ENCODE data around the gene ARHGDIA.
A peak's percentile ranks its signal among the peaks of the same experiment; 100 is the strongest.

The ARHGDIA gene

DNA sequence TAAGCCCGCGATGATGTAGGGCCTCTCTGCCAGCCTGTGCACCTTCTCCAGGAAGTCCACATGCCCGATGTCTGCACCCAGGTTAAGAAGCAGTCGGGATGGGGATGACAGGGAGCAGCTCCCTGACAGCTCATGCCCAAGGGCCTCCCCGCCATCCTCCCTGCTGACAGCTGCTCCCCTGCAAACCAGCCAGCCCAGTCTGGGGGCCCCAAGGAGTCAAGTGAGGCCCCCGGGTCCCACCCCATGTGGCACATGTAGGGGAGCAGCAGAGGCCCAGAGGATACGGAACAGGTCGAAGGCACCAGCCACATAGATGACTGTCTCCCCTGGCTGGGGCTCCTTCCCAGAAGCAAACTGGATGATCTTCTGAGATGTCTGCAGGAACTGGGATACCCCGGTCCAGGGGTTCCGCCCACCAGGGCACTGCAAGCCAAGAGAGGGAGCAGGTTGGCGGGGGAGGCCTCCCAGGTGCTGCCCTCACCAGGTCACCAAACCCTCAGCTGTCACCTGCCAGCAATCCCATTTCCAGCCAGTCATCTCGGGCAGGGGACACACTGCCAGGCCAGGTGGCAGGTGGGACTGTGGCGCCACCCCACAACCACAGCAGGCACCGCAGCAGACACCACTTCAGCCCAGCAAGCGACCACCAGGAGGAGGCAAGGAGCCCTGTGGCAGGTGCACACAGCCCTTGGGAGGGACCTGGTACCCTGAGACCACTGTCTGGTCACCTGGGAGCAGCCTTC is 35.5 kb upstream of the ARHGDIA start:
- Histone ChIP-seq H3K27me3 (ENCODE audit: control insufficient read depth, insufficient read depth, low read length, poor library complexity, severe bottlenecking) (peaks cover 33% of the 10 kb centered on the region), H3K27ac (ENCODE audit: insufficient read depth, low read depth, low read length, poor library complexity, severe bottlenecking) (no peak overlapping the region), H3K4me3 (ENCODE audit: insufficient read depth, low read depth, low read length) (no peak overlapping the region), H3K4me1 (ENCODE audit: control insufficient read depth, insufficient read depth, low read length) (peaks cover 7% of the 10 kb centered on the region), H3K9me3 (ENCODE audit: control insufficient read depth, low read length) (no peaks in the 10 kb centered on the region), H3K36me3 (ENCODE audit: control insufficient read depth, insufficient read depth, low read length) (no peaks in the 10 kb centered on the region)
- WGBS, 2 experiments, result 92% methylated on average over 15 of the region's 15 CpGs

DNA sequence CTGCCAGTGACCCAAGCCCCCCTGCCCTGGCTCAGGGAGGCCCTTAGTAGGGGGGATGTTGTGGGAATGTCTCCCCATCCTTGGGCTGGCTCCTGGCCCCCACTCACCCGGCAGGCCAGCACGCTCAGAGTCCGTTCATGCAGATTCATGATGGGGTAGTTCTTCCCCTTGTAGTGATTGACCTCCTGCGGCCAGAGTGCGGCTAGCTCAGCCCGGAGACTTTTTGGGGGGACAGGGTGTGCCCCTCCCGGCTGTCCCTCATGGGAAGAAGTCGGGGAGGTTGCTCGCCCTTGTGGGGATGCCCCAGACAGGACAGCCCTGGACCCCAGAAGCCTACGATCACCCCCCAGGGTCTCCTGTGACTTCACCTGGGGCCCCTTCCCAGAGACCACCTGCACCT is 34.9 kb upstream of the ARHGDIA start:
- H3K9me3 ChIP-seq (ENCODE audit: control insufficient read depth, low read length), result no peaks in the 10 kb centered on the region
- WGBS, 2 experiments, result 94% methylated on average over 10 of the region's 10 CpGs
- H3K27ac ChIP-seq (ENCODE audit: insufficient read depth, low read depth, low read length, poor library complexity, severe bottlenecking), result no peak overlapping the region
- peaks cover 39% of the 10 kb centered on the region for H3K27me3 ChIP-seq (ENCODE audit: control insufficient read depth, insufficient read depth, low read length, poor library complexity, severe bottlenecking)
- H3K4me3 ChIP-seq (ENCODE audit: insufficient read depth, low read depth, low read length), result no peak overlapping the region
- H3K36me3 ChIP-seq (ENCODE audit: control insufficient read depth, insufficient read depth, low read length), result no peaks in the 10 kb centered on the region
- H3K4me1 ChIP-seq (ENCODE audit: control insufficient read depth, insufficient read depth, low read length), result peaks cover 7% of the 10 kb centered on the region

DNA sequence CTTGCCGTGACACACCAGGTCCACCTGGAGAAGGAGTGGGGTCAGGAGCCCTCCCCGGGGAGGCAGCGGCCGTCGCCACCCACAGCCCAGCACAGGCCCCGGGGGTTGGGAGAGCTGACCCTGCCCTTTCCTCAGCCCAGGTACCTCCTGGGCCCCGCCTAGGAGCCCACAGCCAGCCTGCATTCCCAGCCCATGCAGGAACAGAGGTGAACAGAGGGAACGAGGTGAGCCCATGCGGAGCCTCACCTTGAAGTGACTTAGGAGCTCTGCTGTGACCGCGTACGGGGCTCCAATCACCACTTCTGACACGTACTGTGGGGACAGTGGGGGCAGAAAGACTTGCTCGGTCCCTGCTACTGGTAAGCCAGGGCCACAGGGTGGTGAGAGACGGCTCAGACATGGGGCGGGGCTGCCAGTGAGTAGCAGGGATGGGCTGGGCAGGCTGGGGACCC is 34.3 kb upstream of the ARHGDIA start:
- peaks cover 5% of the 10 kb centered on the region for H3K4me1 ChIP-seq (ENCODE audit: control insufficient read depth, insufficient read depth, low read length)
- whole genome bisulfite sequencing, 2 experiments, result 92 to 94% methylated on average over 16 of the region's 16 CpGs

GRCh38 chr17:81904600-81905423 is 33.7 kb upstream of the ARHGDIA start:
- Histone ChIP-seq H3K27me3 (ENCODE audit: control insufficient read depth, insufficient read depth, low read length, poor library complexity, severe bottlenecking) (peaks cover 33% of the 10 kb centered on the region), H3K9me3 (ENCODE audit: control insufficient read depth, low read length) (no peaks in the 10 kb centered on the region), H3K4me1 (ENCODE audit: control insufficient read depth, insufficient read depth, low read length) (no peaks in the 10 kb centered on the region), H3K4me3 (ENCODE audit: insufficient read depth, low read depth, low read length) (no peak overlapping the region), H3K36me3 (ENCODE audit: control insufficient read depth, insufficient read depth, low read length) (peaks cover 3% of the 10 kb centered on the region), H3K27ac (ENCODE audit: insufficient read depth, low read depth, low read length, poor library complexity, severe bottlenecking) (no peak overlapping the region)
- WGBS, 2 experiments, result 91% methylated on average over 28 of the region's 28 CpGs

More for the DNA sequence above, 34.3 kb upstream of the ARHGDIA start:
- H3K27ac ChIP-seq (ENCODE audit: insufficient read depth, low read depth, low read length, poor library complexity, severe bottlenecking), result no peak overlapping the region
- no peaks in the 10 kb centered on the region for H3K36me3 ChIP-seq (ENCODE audit: control insufficient read depth, insufficient read depth, low read length)
- peaks cover 39% of the 10 kb centered on the region for H3K27me3 ChIP-seq (ENCODE audit: control insufficient read depth, insufficient read depth, low read length, poor library complexity, severe bottlenecking)
- H3K4me3 ChIP-seq (ENCODE audit: insufficient read depth, low read depth, low read length), result no peak overlapping the region
- H3K9me3 ChIP-seq (ENCODE audit: control insufficient read depth, low read length), result no peaks in the 10 kb centered on the region

GRCh38 chr17:81903896-81904599 is 32.9 kb upstream of the ARHGDIA start:
- 94 to 95% methylated on average over 24 of the region's 24 CpGs for WGBS, 2 experiments
- no peak overlapping the region for H3K4me3 ChIP-seq (ENCODE audit: insufficient read depth, low read depth, low read length)
- no peaks in the 10 kb centered on the region for H3K4me1 ChIP-seq (ENCODE audit: control insufficient read depth, insufficient read depth, low read length)
- no peak overlapping the region for H3K27ac ChIP-seq (ENCODE audit: insufficient read depth, low read depth, low read length, poor library complexity, severe bottlenecking)
- peaks cover 11% of the 10 kb centered on the region for H3K36me3 ChIP-seq (ENCODE audit: control insufficient read depth, insufficient read depth, low read length)
- no peaks in the 10 kb centered on the region for H3K9me3 ChIP-seq (ENCODE audit: control insufficient read depth, low read length)
- peaks cover 30% of the 10 kb centered on the region for H3K27me3 ChIP-seq (ENCODE audit: control insufficient read depth, insufficient read depth, low read length, poor library complexity, severe bottlenecking)

DNA sequence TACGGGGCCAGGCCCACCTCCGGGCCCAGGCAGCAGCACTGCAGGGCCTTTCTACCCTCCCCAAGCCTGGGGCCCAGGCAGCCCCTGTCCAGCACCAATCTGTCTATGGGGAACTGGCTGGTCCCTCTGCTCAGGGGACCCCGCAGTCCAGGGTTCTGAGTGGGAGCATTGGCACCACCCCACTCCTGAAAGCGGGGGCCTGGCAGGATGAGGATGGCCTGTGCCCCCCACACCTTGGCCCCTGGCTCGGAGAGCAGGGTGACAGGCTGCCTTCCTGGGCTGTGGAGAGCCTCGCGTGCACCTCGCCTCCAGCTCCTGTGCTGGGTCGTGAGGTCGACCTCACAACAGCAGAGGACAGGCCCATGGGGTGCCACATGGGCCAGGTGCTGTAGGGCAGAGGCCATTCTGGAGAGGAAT is 32.3 kb upstream of the ARHGDIA start:
- Histone ChIP-seq H3K4me3 (ENCODE audit: insufficient read depth, low read depth, low read length) (no peak overlapping the region), H3K27ac (ENCODE audit: insufficient read depth, low read depth, low read length, poor library complexity, severe bottlenecking) (no peak overlapping the region), H3K4me1 (ENCODE audit: control insufficient read depth, insufficient read depth, low read length) (no peaks in the 10 kb centered on the region), H3K36me3 (ENCODE audit: control insufficient read depth, insufficient read depth, low read length) (peaks cover 16% of the 10 kb centered on the region), H3K27me3 (ENCODE audit: control insufficient read depth, insufficient read depth, low read length, poor library complexity, severe bottlenecking) (peaks cover 30% of the 10 kb centered on the region), H3K9me3 (ENCODE audit: control insufficient read depth, low read length) (no peaks in the 10 kb centered on the region)
- WGBS, 2 experiments, result 93 to 94% methylated on average over 10 of the region's 10 CpGs

DNA sequence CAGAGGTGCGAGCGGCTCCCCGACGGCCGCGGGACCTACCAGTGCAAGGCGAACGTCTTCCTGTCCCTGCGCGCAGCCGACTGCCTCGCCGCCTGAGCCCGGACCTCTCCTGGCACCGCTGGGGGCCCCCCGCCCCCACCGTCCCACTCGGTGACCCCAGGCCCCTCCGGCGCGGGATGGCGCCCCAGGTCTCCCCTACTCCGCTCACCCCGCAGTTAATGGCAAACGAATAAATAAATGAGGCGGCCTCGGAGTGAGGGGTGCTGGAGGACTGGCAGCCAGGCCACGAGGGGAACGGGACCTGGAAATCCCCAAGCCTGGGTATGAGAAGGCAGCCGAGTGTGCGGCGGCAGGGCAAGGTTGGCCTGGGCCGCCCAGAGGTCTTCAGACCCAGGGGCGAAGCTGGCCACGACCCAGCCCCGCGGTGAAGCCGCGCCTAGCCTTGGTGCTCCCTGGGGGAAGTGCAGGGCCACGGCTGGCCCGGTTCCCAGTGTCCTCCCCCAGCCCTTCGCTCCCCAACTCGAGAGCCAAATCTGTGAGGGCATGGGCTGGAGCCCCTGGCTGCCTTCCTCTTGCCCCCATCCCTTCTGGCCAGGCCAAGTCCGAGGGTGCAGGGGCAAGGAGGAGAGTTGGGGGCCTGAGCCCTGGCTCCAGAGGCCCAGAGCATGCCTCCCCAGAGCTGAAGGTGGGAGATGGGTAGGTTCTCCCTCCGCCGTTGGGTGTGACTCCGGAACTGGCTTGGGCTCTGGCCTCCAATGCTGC is 31.7 kb upstream of the ARHGDIA start:
- Histone ChIP-seq H3K4me3 (ENCODE audit: insufficient read depth, low read depth, low read length) (peak overlapping the region; percentile 16), H3K4me1 (ENCODE audit: control insufficient read depth, insufficient read depth, low read length) (no peaks in the 10 kb centered on the region), H3K36me3 (ENCODE audit: control insufficient read depth, insufficient read depth, low read length) (peaks cover 21% of the 10 kb centered on the region), H3K27ac (ENCODE audit: insufficient read depth, low read depth, low read length, poor library complexity, severe bottlenecking) (no peak overlapping the region), H3K9me3 (ENCODE audit: control insufficient read depth, low read length) (no peaks in the 10 kb centered on the region), H3K27me3 (ENCODE audit: control insufficient read depth, insufficient read depth, low read length, poor library complexity, severe bottlenecking) (peaks cover 30% of the 10 kb centered on the region)
- WGBS, 2 experiments, result 67 to 68% methylated on average over 47 of the region's 47 CpGs

GRCh38 chr17:81902023-81902652 is 31.0 kb upstream of the ARHGDIA start, which contains the start of gene NPB:
TSS of gene NPB (plus strand) at chr17:81902238. CDS start at chr17:81902278, 40 bp downstream.
- Histone ChIP-seq H3K9me3 (ENCODE audit: control insufficient read depth, low read length) (no peaks in the 10 kb centered on the region), H3K4me3 (ENCODE audit: insufficient read depth, low read depth, low read length) (peak within 1 kb of the TSS; percentile 16), H3K36me3 (ENCODE audit: control insufficient read depth, insufficient read depth, low read length) (peaks cover 22% of the 10 kb centered on the region), H3K27me3 (ENCODE audit: control insufficient read depth, insufficient read depth, low read length, poor library complexity, severe bottlenecking) (peaks cover 30% of the 10 kb centered on the region), H3K4me1 (ENCODE audit: control insufficient read depth, insufficient read depth, low read length) (no peaks in the 10 kb centered on the region), H3K27ac (ENCODE audit: insufficient read depth, low read depth, low read length, poor library complexity, severe bottlenecking) (no peak within 1 kb of the TSS)
- WGBS, 2 experiments, result 6% methylated on average over 79 of the region's 79 CpGs
